ENCODE measurements around the gene ARRDC1.
"Not testable (repeated sequence)": the region's sequence is repeated elsewhere in the genome, so short reads cannot be mapped to it uniquely, and the experiment has no call there.

ARRDC1 gene, protein sequence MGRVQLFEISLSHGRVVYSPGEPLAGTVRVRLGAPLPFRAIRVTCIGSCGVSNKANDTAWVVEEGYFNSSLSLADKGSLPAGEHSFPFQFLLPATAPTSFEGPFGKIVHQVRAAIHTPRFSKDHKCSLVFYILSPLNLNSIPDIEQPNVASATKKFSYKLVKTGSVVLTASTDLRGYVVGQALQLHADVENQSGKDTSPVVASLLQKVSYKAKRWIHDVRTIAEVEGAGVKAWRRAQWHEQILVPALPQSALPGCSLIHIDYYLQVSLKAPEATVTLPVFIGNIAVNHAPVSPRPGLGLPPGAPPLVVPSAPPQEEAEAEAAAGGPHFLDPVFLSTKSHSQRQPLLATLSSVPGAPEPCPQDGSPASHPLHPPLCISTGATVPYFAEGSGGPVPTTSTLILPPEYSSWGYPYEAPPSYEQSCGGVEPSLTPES

DNA sequence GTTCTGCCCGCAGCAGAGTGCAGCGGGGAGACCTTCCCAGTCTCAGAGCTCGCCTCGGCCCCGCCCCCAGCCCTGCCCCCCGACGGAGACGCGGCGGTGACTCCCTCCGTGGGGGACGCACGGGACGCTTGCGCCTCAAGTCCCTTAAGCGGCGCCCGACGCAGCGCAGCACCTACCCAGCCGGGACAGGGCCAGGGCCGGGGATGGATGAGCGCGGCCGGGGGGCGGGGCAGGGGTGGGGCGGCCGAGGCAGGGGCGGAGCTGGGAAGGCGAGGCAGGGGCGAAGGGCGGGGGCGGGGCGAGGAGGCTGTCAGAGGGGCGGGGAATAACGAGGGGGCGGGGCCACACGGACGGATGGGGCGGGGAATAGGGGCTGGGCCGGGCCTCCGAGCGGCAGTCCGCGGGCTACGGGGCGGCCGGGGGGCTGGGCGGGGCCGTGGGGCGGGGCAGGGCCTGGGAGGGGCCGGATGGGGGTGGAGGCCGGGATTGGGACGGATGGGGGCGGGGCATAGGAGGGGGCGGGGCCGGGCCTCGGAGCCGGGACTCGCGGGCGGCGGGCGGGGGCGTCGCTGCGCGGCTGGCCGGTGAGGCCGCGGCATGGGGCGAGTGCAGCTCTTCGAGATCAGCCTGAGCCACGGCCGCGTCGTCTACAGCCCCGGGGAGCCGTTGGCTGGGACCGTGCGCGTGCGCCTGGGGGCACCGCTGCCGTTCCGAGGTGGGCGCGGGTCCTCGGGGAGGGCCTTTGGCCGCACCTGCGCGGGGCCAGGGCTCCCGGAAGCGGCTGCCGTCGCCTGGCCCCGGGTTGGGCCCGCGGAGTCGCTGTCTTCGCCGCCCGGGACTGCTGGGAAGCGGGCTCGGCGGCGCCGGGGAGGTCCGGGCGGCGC lies at the start of gene ARRDC1:
Gene ARRDC1, plus strand, starts transcription at position 566 of the 884 bp plus-strand sequence. Its CDS starts 32 bp downstream, at position 598.
- peak; percentile 90 for DNase-seq (ENCODE audit: insufficient read length, low spot score)
- FAIRE-seq = peak; percentile 87

DNA sequence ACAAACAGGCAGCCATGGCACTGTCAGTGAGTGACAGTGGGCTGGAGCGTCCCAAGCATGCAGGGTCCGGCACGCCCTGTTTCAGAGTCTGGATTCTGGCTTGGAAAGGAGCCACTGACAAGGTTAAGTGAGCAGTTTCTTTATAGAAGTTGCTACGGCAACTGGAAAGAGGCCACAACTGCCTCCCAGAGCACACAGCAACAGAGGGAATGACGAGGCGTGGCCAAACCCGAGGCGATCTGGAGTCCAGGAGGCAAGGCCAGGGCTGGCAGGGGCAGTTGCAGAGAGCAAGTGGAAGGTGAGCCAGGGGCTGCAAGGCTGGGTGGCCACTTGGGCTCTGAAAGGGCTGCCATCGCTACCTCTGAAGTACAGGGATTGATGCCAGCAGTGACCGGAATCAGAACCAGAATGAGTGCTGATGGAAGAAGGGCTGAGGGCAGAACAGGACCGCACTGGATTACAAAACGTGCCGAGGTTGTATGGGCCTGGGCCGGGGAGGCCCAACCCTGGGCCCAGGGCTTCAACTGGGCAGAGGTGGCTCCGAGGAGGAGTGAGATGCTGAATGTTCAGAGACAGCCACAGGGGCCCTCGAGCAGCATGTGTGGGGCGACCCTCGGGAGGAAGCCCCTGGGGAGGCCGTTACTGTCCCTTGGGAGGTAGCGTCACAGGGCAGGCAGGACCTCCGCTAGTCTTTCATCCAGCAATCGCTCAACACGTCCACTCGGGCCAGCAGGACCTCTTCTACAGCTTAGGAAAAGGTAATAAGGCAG lies 49.2 kb upstream of the ARRDC1 start:
- DNase-seq (ENCODE audit: insufficient read length, low spot score) = no peak
- no peak for FAIRE-seq

DNA sequence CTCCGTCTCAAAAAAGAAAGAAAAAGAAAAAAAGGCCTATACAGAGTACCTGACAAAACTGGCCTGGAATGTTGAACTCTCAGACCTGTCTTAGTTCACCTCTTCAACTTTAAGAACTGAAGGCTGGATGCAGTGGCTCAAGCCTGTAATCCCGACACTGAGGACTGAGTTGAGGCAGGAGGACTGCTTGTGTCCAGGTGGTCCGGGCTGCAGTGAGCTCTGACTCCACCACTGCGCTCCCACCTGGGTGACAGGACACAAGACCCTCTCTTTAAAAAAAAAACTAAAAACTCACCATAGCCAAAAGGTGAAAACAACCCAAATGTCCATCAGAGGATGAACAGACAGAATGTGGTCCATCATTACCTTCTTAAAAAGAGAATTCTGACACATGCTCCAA lies 47.4 kb upstream of the ARRDC1 start:
- FAIRE-seq = no peak

DNA sequence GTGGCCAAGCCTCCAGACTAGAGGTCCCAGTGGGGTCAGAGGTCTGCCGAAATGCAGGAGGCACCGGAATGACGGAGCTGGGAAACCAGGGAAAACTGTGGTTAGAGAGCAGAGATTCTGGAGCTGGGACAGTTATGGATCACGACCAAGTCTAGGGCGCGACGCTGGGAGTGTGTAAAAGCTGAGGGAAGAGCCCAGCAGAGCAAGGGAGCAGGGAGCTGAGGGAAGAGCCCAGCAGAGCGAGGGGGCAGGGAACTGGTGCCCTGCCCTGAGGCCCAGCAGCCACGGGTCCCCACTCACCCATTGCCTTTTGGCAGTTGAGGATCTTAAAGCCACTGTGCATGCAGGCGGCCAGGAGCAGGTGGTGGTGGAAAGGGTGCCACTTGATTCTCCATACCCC lies 41.4 kb upstream of the ARRDC1 start:
- no peak for FAIRE-seq
- no peak for DNase-seq (ENCODE audit: insufficient read length, low spot score)

More for the DNA sequence above, 47.4 kb upstream of the ARRDC1 start:
- DNase-seq (ENCODE audit: insufficient read length, low spot score) = no peak

DNA sequence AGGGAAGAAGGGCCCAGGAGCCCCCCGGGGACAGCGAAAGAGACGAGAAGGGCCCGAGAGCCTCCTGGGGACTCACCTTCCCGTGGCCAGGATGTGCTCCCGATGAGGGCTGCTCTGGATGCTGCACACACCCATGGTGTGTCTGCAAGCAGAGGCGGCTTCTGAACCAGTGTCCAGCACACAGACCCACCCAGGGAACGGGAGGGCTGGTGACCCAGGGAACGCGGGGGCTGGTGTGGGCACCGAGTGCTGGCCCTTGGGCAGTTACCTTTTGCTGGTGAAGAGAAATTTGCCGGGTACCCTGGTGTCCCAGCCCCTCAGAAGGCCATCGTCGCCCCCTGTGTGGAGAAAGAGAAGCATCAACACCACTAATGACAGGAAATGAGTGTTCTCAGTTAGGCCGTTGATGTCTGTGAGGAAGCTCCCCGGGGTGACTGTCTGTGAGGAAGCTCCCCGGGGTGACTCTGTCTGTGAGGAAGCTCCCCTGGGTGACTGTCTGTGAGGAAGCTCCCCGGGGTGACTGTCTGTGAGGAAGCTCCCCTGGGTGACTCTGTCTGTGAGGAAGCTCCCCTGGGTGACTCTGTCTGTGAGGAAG lies 40.6 kb upstream of the ARRDC1 start:
- FAIRE-seq (no peak), DNase-seq (ENCODE audit: insufficient read length, low spot score) (no peak)

DNA sequence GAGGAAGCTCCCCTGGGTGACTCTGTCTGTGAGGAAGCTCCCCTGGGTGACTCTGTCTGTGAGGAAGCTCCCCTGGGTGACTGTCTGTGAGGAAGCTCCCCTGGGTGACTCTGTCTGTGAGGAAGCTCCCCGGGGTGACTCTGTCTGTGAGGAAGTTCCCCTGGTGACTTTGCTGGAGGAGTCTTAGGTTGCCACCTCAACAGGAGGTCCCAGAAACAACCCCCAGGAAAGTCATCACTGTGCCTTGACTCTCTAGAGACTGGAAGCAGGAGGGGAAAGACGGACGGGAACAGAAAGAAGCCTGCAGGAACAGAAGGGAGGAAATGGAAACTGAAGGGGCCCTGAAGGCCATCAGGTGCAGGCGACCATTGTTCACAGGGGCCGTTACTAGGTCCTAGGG lies 37.0 kb upstream of the ARRDC1 start:
- DNase-seq (ENCODE audit: insufficient read length, low spot score); FAIRE-seq: not testable (repeated sequence)

DNA sequence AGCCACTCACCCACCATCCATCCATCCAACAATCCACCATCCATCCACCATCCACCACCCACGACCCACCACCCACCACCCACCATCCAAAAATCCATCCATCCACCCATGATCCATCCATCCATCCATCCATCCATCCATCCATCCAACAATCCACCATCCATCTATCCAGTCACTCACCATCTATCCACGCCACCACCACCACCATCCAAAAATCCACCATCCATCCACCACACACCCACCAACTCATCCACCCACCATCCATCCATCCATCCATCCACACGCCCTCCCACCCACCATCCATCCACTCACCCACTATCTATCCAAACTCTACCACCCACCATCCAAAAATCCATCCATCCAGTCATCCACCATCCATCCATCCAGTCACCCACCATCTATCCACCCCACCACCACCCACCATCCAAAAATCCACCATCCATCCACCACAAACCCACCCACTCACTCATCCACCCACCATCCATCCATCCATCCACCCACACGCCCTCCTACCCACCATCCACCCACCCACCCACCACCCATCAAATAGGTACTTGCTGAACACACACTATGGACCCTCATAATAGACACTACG lies 35.8 kb upstream of the ARRDC1 start:
- DNase-seq (ENCODE audit: insufficient read length, low spot score) (no peak), FAIRE-seq (no peak)

DNA sequence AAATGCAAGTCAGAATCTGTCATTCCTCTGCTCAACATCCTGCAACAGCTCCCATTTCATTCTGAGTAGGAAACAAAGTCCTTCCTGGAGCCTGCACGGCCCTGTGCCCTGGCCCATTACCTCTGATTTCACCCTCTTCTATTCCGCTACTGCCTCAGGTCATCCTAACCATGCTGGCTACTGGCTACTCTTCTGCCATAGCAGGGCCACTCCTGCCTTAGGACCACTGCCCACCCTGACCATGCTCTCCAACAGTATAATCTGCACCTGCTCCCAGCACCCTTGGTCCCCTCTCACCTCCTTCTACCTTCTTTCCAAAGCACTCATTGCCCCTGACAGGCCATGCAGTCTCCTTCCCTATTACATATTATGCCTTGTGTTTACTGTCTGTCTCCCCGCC lies 34.9 kb upstream of the ARRDC1 start:
- no peak for FAIRE-seq

DNA sequence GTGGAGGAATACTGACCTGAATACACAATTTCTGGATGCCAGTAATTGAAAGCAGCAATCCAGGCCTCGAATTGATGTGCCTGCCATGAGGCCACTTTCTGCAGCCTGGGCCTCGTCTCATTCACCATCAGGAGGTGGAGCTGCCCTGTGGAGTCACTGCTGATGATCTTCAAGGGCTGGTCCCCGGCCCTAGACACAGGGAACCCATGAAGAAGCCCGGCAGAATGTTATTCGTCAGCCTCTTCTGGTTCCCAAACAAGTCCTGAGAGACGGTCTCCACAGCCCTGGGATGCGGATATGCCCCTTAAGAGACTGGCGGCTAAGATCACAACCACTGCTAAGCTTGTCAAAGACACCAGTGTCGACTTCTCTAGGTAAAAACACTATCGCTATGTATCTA lies 31.3 kb upstream of the ARRDC1 start:
- no peak for FAIRE-seq
- DNase-seq (ENCODE audit: insufficient read length, low spot score) = no peak

More for the DNA sequence above, 34.9 kb upstream of the ARRDC1 start:
- no peak for DNase-seq (ENCODE audit: insufficient read length, low spot score)

DNA sequence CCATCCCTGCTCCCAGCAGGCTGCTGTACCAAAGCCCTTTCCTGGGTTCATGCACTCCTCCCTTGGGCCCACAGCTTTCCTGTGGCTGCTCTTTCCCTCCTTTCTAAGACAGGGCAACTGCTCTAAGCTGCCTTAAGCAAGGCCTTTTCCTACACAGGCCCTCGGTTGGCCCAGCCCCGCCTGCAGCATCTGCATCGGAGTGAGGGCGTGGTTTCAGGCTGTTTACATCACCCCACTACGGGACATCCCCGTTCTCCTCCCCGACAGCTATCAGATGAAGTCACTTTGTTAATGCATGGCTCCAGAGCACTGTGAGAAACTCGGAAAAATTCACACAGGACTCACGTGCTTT lies 30.1 kb upstream of the ARRDC1 start:
- DNase-seq (ENCODE audit: insufficient read length, low spot score) = no peak
- no peak for FAIRE-seq

DNA sequence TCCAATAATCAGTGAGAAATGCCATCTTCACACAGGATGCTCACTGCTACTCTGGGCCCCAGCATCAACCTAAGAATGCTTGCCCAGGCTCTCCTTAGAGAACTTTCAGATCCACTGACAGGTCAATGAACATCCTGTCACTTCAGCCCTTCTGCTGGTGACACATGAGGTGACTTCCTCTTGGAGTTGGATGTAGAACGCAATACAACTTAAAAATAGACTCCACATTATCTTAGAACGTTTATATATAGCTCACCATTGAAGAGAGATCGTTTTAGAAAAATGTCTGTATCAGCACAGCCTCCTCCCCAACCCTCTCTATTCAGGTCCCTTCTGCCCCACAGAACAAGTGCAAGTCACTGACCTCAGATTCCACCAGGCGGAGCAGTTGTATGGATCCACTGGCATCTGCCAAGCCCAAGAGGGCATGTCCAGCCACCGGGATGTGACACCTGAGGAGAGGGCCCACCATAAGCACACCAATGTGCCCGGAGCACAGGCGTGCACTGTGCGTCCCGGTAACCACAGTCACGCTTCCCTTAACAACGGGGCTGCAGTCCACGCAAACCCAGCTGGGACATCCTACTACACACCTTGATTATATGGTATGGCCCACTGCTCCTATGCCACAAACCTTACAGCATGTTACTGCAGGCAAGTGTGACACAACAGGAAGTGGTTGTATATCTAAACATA lies 29.6 kb upstream of the ARRDC1 start:
- DNase-seq (ENCODE audit: insufficient read length, low spot score) = no peak

DNA sequence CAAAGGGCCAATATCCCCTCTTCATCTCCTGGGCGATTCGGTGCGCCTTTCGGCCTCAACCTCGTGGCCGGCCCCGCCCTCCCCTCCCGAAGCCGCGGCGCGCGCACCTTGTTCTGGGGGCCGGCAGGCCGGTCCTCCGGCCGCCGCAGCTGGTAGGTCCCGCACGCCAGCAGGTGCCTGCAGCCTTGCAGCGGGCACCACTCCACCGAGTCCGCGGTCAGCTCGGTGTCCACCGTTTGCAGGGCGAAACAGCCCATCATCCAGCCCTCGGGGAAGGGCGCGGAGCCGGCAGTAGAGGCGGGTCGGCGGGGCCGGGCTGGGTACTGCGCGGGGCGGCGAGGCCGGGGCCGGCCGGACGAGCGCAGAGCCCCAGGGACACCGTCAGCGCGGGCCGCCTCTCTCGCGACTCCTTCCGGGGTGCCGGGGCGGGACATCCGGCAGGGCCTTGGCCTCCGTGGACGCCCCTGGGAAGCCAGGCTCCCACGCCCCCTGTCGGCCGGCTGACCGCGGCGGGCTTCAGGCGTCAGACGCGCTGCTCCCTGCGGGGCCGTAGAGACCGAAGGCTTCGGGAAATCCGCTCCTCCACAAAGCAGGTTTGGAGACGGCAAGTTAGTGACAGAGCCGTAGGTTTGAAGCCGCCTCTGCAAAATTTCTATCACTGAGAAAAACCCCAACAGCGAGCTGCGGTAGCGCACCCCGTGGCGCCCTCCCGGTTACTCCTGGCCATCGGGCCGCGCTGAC lies 26.8 kb upstream of the ARRDC1 start, which contains the start of gene DPH7:
Gene DPH7, minus strand, starts transcription at position 408 of the 741 bp plus-strand sequence. Its CDS starts 148 bp downstream, at position 260.
- DNase-seq (ENCODE audit: insufficient read length, low spot score) (peak; percentile 100), FAIRE-seq (peak; percentile 68)

More for the DNA sequence above, 29.6 kb upstream of the ARRDC1 start:
- FAIRE-seq = no peak

DNA sequence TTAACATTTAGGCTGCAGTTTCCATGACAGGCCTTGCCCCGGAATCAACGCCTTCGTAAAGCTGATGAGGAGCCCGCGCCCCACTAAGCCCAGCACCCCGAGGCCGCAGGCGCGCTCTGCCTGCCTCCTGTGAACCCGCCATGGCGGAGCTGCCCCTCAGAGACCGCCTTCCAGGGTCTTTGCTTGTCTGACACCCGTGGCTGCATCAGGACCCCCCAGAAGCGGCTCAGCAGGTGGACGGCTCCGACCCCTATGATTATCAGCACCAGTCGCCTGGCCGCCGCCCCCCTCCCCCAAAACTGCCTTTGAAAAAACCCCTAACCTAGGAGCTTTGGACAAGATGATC lies 26.3 kb upstream of the ARRDC1 start:
- no peak for FAIRE-seq

DNA sequence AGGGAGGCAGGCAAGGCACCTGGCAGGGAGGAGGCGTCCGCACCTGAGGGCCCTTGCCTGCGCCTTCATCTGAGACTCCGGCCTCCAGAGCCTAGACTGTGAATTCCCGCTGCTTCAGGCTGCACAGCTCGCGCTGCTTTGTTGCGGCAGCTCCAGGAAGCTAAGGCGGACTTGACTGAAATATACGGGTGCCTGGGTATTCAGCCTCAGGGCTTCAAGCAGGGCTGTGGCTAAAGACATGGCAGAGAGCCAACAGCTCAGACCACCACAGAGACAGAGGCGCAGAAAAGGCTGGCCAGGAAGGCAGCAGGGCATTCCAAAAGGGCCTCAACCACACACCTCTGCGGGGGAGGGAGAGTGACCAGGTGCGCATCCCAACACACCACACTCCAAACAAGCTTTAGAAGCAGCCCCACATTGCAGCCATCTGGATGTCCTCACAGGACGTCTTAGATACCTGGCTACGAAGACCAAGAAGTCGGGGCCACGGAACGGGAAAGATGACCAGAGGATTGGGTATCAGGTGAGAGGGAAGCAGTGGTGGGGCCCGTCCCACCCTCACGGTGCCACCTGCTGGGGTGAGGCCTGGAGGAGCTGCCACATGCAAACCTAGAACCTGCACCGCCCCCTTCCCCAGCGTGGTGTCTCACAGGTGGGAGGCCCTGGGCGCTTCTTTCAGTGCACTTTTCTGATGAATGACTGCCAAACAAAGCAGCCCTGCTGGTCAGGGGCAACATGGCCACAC lies 25.1 kb upstream of the ARRDC1 start:
- no peak for FAIRE-seq
- no peak for DNase-seq (ENCODE audit: insufficient read length, low spot score)

More for the DNA sequence above, 26.3 kb upstream of the ARRDC1 start:
- no peak for DNase-seq (ENCODE audit: insufficient read length, low spot score)

DNA sequence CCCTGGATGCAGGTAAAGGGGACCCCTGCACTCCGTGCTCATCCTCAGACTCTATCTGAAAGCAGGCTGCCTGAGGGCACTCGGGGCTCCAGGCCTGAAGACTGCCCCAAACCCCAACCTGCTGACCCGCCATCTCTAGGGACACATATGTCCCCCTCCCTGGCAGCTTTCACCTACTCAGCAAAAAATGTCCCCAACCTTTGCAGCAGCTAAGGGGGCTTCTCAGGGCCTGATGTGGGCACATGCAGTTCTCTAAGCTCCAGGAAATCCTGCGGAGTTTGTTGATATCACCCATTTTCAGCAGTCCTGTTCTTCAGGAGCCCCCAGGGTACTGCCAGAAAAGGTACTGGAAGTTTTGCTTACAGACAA lies 24.5 kb upstream of the ARRDC1 start:
- FAIRE-seq = no peak

DNA sequence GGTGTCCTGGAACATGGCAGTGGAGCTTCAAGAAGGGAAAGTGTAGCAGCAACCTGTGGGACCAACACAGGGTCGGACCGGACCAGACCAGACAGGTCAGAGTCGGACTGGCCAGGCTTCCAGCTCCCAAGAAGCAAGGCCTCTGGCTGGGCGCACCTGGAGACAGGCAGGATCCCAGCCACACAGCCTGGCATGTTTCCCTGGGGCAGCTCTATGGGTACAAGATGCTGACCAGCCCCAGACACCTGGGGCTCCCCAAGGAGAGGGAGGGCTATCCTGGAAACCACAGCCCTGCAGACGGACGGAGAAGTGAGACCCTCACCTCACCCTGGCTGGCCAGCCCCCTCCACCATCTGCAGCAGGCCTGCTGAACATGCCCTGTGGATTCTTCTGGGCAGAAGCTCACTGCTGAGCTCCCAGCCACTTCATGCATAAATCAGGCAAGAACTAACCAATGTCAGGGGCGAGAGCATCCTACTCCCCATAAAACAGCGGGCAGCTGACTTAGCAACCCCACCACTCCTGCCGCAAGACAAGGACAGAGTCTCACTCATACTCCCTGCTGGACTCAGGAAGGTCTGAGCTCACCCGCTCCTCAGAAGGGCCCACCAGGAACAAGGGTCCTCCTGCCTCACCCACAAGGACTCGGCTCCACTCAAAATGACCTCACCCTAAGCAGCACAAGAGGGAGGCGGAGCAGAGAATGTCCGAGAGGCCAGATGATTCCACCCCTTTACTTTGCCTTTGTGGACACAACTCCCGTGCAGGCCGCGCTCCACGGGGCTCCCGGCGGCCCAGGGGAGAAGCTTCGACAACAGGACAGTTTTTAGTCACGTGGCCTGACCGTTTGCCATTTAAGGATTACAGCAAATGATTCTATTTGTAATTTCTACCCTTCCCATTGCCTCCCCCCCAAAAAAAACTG lies 23.9 kb upstream of the ARRDC1 start:
- FAIRE-seq (no peak), DNase-seq (ENCODE audit: insufficient read length, low spot score) (no peak)

More for the DNA sequence above, 24.5 kb upstream of the ARRDC1 start:
- DNase-seq (ENCODE audit: insufficient read length, low spot score) = no peak

DNA sequence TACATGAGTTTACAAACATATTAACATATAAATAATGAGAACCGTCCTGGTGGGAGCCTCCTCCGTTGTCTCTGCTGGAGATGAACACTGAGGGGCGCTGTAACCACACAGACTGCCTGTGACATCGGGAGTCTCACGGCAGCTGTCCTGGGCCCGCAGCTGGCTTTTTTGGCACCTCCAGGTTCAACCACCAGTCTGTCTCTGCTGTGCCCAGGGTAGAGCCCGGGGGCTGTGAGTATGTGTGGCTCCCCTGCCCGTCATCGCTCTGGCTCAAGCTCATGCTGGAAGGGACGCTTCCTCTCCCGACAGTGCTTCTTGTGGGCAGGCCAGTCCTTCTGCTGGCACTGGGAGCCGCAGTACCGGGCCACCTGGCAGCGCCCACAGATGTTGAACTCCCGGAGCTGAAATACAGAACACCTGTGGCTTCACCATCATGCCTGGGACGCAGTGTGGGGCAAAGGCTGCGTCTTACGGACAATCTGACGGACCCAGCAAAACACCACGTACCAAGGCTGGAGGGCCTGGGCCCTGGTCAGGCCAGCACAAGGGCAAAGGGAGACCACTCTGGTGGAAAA lies 23.1 kb upstream of the ARRDC1 start:
- DNase-seq (ENCODE audit: insufficient read length, low spot score) (no peak), FAIRE-seq (no peak)

Data from GM19239 (cell line).